Skeletal muscle tissue (tissue), 4 donors: ENCODE data around the gene RNASEH2A. TPM values are rescaled to one million over a fixed set of nuclear protein-coding genes. Genes with fewer than 3 reads are reported as not detected.

Source experiments
- H3K27ac ChIP-seq: one replicate; pipeline ENCODE4 v1.7.0; 2013; ENCODE audit warnings: mild to moderate bottlenecking, low read depth, low read length, inconsistent platforms
- H3K27me3 ChIP-seq, 3 donors: one replicate each; pipeline ENCODE4 v1.7.0; 2013; ENCODE audit warnings: low read length in 3 of 3; ENCODE audit not compliant: control insufficient read depth in 3 of 3, insufficient read depth in 3 of 3
- H3K36me3 ChIP-seq, 3 donors: one replicate each; pipeline ENCODE4 v1.7.0; 2013; ENCODE audit warnings: low read length in 3 of 3; ENCODE audit not compliant: control insufficient read depth in 3 of 3, insufficient read depth in 3 of 3
- H3K4me1 ChIP-seq, 3 donors: one replicate each; pipeline ENCODE4 v1.7.0; 2013; ENCODE audit warnings: low read length in 3 of 3, mild to moderate bottlenecking in 3 of 3; ENCODE audit not compliant: control insufficient read depth in 3 of 3, insufficient read depth in 3 of 3
- H3K4me3 ChIP-seq, 3 donors: one replicate each; pipeline ENCODE4 v1.7.0; 2013; ENCODE audit warnings: low read length in 3 of 3
- H3K9ac ChIP-seq, 3 donors: one replicate each; pipeline ENCODE4 v1.7.0; 2013; ENCODE audit warnings: low read length in 3 of 3, mild to moderate bottlenecking in 3 of 3, moderate library complexity in 2 of 3, low read depth in 1 of 3
- H3K9me3 ChIP-seq, 3 donors: one replicate each; pipeline ENCODE4 v1.7.0; 2013; ENCODE audit warnings: low read length in 3 of 3; ENCODE audit not compliant: control insufficient read depth in 3 of 3
- total RNA-seq: library from RNA; depleted of rRNA; stranded (reverse); fragments of >200 nt; gene quantifications from one replicate; pipeline ENCODE4 v1.2.3, GENCODE V29; 2014
- donor health status: Osteomylitis.

RNASEH2A gene
- total RNA-seq = 5.7 TPM

DNA sequence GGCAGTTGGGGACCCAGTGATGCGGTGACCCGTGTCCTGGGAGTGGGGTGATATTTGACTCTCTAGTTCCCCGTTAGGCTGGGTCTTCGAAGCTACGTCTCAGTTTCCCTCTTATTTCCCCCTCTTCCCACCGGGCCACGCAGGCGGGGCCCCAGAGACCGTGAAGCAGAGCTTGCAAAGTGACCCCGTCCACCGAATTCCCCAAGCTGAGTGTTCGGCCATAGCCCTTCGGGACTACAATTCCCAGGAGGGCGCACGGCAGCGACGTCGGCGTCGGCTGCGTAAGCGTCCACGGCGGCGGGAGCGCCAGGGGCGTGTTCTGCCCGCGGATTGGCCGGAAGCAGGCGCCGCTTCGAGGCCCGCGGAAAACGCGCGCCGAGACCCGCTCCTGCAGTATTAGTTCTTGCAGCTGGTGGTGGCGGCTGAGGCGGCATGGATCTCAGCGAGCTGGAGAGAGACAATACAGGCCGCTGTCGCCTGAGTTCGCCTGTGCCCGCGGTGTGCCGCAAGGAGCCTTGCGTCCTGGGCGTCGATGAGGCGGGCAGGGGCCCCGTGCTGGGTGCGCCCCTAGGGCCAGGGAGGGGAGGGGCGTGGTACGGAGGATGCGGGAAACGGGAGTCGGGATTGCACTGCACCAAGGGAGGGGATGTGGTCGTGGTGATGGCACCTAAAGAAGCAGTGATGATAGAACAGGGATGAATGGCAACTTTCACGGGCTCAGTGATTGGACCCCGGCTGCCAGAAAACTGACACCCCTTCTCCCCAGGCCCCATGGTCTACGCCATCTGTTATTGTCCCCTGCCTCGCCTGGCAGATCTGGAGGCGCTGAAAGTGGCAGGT, at the start of gene RNASEH2A:
Gene RNASEH2A (plus strand): TSS at position 343 of the 840 bp plus-strand sequence. CDS start 90 bp downstream, at position 433.
- Histone ChIP-seq H3K9me3 (no peaks in the 10 kb centered on the region), H3K36me3 (peaks cover 4 to 6% (median 6%) of the 10 kb centered on the region in 3 donors), H3K9ac (peak within 1 kb of the TSS; percentile 75 to 82 (median 79)), H3K4me1 (peaks cover 19 to 24% (median 20%) of the 10 kb centered on the region in 3 donors), H3K4me3 (peak within 1 kb of the TSS; percentile 65 to 89 (median 81)), H3K27ac (peak within 1 kb of the TSS; percentile 50), H3K27me3 (no peaks in the 10 kb centered on the region)

- H3K4me3 ChIP-seq = peak overlapping the region; percentile 26 to 54 (median 43)
- no peak overlapping the region for H3K27ac ChIP-seq
- H3K9ac ChIP-seq = peak overlapping the region in 1 of 3 donors; percentile 62
- H3K27me3 ChIP-seq = peaks cover 12 to 25% (median 22%) of the 10 kb centered on the region in 3 donors
- no peaks in the 10 kb centered on the region for H3K9me3 ChIP-seq
- H3K4me1 ChIP-seq = peaks cover 0 to 7% (median 6%) of the 10 kb centered on the region in 3 donors
- H3K36me3 ChIP-seq = peaks cover 0 to 6% (median 0%) of the 10 kb centered on the region in 3 donors
Measured at GRCh38 chr19:12757544-12758274, 48.7 kb upstream of the RNASEH2A start.

DNA sequence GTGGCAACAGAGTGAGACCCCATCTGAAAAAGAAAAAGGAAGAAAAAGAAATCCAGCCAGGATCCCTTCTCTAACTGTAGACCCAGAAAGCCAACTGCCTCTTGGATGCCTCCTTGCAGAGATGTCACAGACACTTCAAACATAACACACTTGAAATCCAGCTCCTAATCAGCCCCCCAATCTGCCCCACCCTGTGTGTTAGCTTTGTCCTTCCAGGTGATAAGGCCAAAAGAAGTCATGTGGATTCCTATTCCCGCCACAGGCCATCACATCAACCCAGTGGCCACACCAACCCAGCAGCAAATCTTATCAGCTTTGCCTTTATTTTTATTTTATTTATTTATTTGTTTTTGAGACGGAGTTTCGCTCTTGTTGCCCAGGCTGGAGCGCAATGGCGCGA, 46.7 kb upstream of the RNASEH2A start:
- no peak overlapping the region for H3K9ac ChIP-seq
- H3K27me3 ChIP-seq = peaks cover 2 to 14% (median 8%) of the 10 kb centered on the region in 3 donors
- no peaks in the 10 kb centered on the region for H3K9me3 ChIP-seq
- H3K4me1 ChIP-seq = peaks cover 0 to 14% (median 7%) of the 10 kb centered on the region in 3 donors
- peaks cover 8 to 12% (median 11%) of the 10 kb centered on the region in 3 donors for H3K36me3 ChIP-seq
- H3K27ac ChIP-seq = no peak overlapping the region
- no peak overlapping the region for H3K4me3 ChIP-seq

- no peaks in the 10 kb centered on the region for H3K9me3 ChIP-seq
- H3K27ac ChIP-seq = no peak overlapping the region
- peaks cover 16 to 35% (median 28%) of the 10 kb centered on the region in 3 donors for H3K36me3 ChIP-seq
- H3K27me3 ChIP-seq = no peaks in the 10 kb centered on the region
- peaks cover 0 to 10% (median 8%) of the 10 kb centered on the region in 3 donors for H3K4me1 ChIP-seq
- H3K9ac ChIP-seq = peak overlapping the region in 1 of 3 donors; percentile 40
- H3K4me3 ChIP-seq = no peak overlapping the region
Measured at GRCh38 chr19:12763100-12763499, 43.3 kb upstream of the RNASEH2A start.

GRCh38 chr19:12764698-12765097, 41.7 kb upstream of the RNASEH2A start:
- Histone ChIP-seq H3K9ac (no peak overlapping the region), H3K4me1 (peaks cover 0 to 12% (median 8%) of the 10 kb centered on the region in 3 donors), H3K9me3 (no peaks in the 10 kb centered on the region), H3K27me3 (no peaks in the 10 kb centered on the region), H3K4me3 (no peak overlapping the region), H3K36me3 (peaks cover 16 to 36% (median 31%) of the 10 kb centered on the region in 3 donors), H3K27ac (no peak overlapping the region)

GRCh38 chr19:12766051-12766521, 40.3 kb upstream of the RNASEH2A start:
- Histone ChIP-seq H3K4me1 (peaks cover 6 to 26% (median 22%) of the 10 kb centered on the region in 3 donors), H3K27ac (no peak overlapping the region), H3K36me3 (peaks cover 22 to 43% (median 41%) of the 10 kb centered on the region in 3 donors), H3K9ac (peak overlapping the region; percentile 33 to 50 (median 40)), H3K4me3 (peak overlapping the region in 2 of 3 donors; percentile 56 to 67), H3K9me3 (no peaks in the 10 kb centered on the region), H3K27me3 (no peaks in the 10 kb centered on the region)

GRCh38 chr19:12767150-12767549, 39.2 kb upstream of the RNASEH2A start:
- H3K27me3 ChIP-seq = no peaks in the 10 kb centered on the region
- H3K9me3 ChIP-seq = no peaks in the 10 kb centered on the region
- no peak overlapping the region for H3K9ac ChIP-seq
- no peak overlapping the region for H3K4me3 ChIP-seq
- H3K36me3 ChIP-seq = peaks cover 22 to 44% (median 40%) of the 10 kb centered on the region in 3 donors
- H3K27ac ChIP-seq = no peak overlapping the region
- H3K4me1 ChIP-seq = peaks cover 14 to 35% (median 32%) of the 10 kb centered on the region in 3 donors

GRCh38 chr19:12767666-12768065, 38.7 kb upstream of the RNASEH2A start:
- Histone ChIP-seq H3K36me3 (peaks cover 22 to 44% (median 40%) of the 10 kb centered on the region in 3 donors), H3K27me3 (no peaks in the 10 kb centered on the region), H3K9ac (no peak overlapping the region), H3K9me3 (no peaks in the 10 kb centered on the region), H3K27ac (no peak overlapping the region), H3K4me3 (no peak overlapping the region), H3K4me1 (peaks cover 19 to 39% (median 37%) of the 10 kb centered on the region in 3 donors)

- Histone ChIP-seq H3K36me3 (peaks cover 14 to 37% (median 32%) of the 10 kb centered on the region in 3 donors), H3K4me3 (no peak overlapping the region), H3K9me3 (no peaks in the 10 kb centered on the region), H3K27me3 (no peaks in the 10 kb centered on the region), H3K4me1 (peaks cover 38 to 58% (median 50%) of the 10 kb centered on the region in 3 donors), H3K27ac (no peak overlapping the region), H3K9ac (peak overlapping the region in 1 of 3 donors; percentile 54)
Measured at GRCh38 chr19:12769689-12770088, 36.7 kb upstream of the RNASEH2A start.
